ENCODE measurements around the gene ACTL10. TPM values are rescaled to one million over a fixed set of nuclear protein-coding genes. Genes with fewer than 3 reads are reported as not detected.

ACTL10 gene
- total RNA-seq, 1 experiment from 2014 or later = 1.3 TPM

- TF ChIP-seq ZNF138 (CRISPR knock-in tag; conservative IDR thresholded peaks at IDR 0.05) (no peak), TEAD4 (CRISPR knock-in tag; IDR thresholded peaks at IDR 0.05) (no peak)
- TF ChIP-seq, protein P1, sequence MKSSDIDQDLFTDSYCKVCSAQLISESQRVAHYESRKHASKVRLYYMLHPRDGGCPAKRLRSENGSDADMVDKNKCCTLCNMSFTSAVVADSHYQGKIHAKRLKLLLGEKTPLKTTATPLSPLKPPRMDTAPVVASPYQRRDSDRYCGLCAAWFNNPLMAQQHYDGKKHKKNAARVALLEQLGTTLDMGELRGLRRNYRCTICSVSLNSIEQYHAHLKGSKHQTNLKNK (CRISPR knock-in tag; IDR thresholded peaks at IDR 0.05) = no peak
Observed at GRCh38 chr20:33656010-33656782, 10.5 kb upstream of the ACTL10 start (continued).

GRCh38 chr20:33656783-33657703 lies 9.7 kb upstream of the ACTL10 start:
- peaks cover 1% of the 10 kb centered on the region; the same call in 1 of the 2 replicates for H3K27me3 Mint-ChIP-seq (ENCODE audit: low read depth)
- TF ChIP-seq TEAD4 (CRISPR knock-in tag; IDR thresholded peaks at IDR 0.05) (no peak), IRF1 (CRISPR knock-in tag; IDR thresholded peaks at IDR 0.05) (no peak), CTCF (IDR thresholded peaks at IDR 0.05) (no peak), ESRRA (CRISPR knock-in tag; IDR thresholded peaks at IDR 0.05; ENCODE audit: borderline replicate concordance) (no peak), NR3C1 (CRISPR knock-in tag; conservative IDR thresholded peaks at IDR 0.05; ENCODE audit: low read depth) (no peak), ELF4 (CRISPR knock-in tag; IDR thresholded peaks at IDR 0.05; ENCODE audit: low read depth) (no peak), JAZF1 (CRISPR knock-in tag; IDR thresholded peaks at IDR 0.05) (no peak), SP1 (CRISPR knock-in tag; conservative IDR thresholded peaks at IDR 0.05) (no peak), ZNF138 (CRISPR knock-in tag; conservative IDR thresholded peaks at IDR 0.05) (no peak), EMX1 (CRISPR knock-in tag; IDR thresholded peaks at IDR 0.05) (no peak), GTF2I (CRISPR knock-in tag; conservative IDR thresholded peaks at IDR 0.05) (no peak), TEAD1 (CRISPR knock-in tag; IDR thresholded peaks at IDR 0.05) (no peak), HMGA2 (CRISPR knock-in tag; IDR thresholded peaks at IDR 0.05) (no peak), GABPB1 (CRISPR knock-in tag; IDR thresholded peaks at IDR 0.05) (no peak), ATF1 (CRISPR knock-in tag; IDR thresholded peaks at IDR 0.05) (no peak)
- TF ChIP-seq, protein P2, sequence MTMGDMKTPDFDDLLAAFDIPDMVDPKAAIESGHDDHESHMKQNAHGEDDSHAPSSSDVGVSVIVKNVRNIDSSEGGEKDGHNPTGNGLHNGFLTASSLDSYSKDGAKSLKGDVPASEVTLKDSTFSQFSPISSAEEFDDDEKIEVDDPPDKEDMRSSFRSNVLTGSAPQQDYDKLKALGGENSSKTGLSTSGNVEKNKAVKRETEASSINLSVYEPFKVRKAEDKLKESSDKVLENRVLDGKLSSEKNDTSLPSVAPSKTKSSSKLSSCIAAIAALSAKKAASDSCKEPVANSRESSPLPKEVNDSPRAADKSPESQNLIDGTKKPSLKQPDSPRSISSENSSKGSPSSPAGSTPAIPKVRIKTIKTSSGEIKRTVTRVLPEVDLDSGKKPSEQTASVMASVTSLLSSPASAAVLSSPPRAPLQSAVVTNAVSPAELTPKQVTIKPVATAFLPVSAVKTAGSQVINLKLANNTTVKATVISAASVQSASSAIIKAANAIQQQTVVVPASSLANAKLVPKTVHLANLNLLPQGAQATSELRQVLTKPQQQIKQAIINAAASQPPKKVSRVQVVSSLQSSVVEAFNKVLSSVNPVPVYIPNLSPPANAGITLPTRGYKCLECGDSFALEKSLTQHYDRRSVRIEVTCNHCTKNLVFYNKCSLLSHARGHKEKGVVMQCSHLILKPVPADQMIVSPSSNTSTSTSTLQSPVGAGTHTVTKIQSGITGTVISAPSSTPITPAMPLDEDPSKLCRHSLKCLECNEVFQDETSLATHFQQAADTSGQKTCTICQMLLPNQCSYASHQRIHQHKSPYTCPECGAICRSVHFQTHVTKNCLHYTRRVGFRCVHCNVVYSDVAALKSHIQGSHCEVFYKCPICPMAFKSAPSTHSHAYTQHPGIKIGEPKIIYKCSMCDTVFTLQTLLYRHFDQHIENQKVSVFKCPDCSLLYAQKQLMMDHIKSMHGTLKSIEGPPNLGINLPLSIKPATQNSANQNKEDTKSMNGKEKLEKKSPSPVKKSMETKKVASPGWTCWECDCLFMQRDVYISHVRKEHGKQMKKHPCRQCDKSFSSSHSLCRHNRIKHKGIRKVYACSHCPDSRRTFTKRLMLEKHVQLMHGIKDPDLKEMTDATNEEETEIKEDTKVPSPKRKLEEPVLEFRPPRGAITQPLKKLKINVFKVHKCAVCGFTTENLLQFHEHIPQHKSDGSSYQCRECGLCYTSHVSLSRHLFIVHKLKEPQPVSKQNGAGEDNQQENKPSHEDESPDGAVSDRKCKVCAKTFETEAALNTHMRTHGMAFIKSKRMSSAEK (CRISPR knock-in tag; IDR thresholded peaks at IDR 0.05; ENCODE audit: borderline replicate concordance) = no peak
- ChIA-PET CTCF (interaction anchor here (0.7 to 6.9 kb wide), 2 partner anchors 9 to 107 kb away, joined by 3 to 134 read pairs; partner anchors contain the start of genes ACTL10 and C20orf144), POLR2A (interaction anchor here (4.6 kb wide), 1 partner anchor 10 kb away, joined by 24 read pairs; the partner anchor contains the start of gene ACTL10)
- DNase-seq (ENCODE audit: low spot score) (no peak), ATAC-seq (no peak)
- H3K27ac Mint-ChIP-seq = no peak overlapping the region
- H3K4me1 Mint-ChIP-seq = peaks cover 23% of the 10 kb centered on the region
- no peak overlapping the region for H3K4me3 Mint-ChIP-seq
- H3K9me3 Mint-ChIP-seq = no peaks in the 10 kb centered on the region
- H3K36me3 Mint-ChIP-seq = peaks cover 6% of the 10 kb centered on the region

Data from WTC11 (cell line).